HG03139 (cell line): ENCODE measurements around the gene HLA-DRA.

ENCODE experiments used
- ATAC-seq: cut with Tn5 transposase; IDR thresholded peaks from one replicate; pipeline ENCODE4 v1.9.1; 2021; ENCODE audit not compliant: unreplicated experiment

HLA-DRA gene

DNA sequence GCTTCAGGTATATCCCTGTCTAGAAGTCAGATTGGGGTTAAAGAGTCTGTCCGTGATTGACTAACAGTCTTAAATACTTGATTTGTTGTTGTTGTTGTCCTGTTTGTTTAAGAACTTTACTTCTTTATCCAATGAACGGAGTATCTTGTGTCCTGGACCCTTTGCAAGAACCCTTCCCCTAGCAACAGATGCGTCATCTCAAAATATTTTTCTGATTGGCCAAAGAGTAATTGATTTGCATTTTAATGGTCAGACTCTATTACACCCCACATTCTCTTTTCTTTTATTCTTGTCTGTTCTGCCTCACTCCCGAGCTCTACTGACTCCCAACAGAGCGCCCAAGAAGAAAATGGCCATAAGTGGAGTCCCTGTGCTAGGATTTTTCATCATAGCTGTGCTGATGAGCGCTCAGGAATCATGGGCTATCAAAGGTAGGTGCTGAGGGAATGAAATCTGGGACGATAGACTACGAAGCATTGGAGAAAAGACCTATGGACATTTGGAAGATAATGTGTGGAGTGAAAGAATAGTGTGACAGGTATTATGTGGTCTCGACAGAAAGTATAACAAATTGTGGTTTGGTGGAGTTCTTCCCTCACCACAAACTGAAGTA lies at the start of gene HLA-DRA:
TSS of gene HLA-DRA (plus strand) at position 286 of the 613 bp plus-strand sequence. CDS start at position 350, 64 bp downstream.
- peak; percentile 62 for ATAC-seq

- no peak for ATAC-seq
Observed at GRCh38 chr6:32391505-32391904, 48.2 kb upstream of the HLA-DRA start.

GRCh38 chr6:32393665-32394420 lies 45.8 kb upstream of the HLA-DRA start:
- no peak for ATAC-seq

- ATAC-seq: no peak
Observed at GRCh38 chr6:32396028-32396427, 43.7 kb upstream of the HLA-DRA start.

DNA sequence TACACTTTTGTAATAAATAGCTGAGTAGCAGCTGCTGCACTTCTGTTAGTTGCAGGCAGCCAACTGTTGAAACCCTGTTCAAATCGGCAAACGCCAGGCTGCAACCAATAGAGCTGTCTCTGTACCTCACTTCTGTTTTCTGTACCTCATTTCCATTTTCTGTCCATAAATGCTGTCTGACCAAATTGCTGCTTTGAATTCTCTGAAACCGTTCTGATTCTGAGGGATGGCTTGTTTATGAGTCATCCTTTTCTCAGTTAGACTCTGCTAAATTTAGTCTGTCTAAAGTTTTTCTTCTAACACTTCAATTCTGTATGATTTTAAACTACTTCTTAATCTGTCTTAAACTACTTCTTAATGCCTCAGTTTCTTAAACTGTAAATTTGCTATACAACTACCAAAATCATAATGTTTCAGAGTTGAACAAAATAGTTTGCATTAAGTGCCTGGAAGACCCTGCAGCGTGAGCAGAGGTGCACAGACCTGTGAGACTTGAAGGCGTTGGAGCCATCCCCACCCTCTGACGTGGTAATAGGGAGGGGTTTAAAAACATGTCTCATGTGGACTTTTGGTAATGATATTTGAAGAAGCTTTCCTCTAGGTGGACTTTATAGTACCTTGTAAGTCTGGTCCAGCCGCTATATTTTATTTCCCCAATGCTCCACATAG lies 42.3 kb upstream of the HLA-DRA start:
- ATAC-seq: no peak

DNA sequence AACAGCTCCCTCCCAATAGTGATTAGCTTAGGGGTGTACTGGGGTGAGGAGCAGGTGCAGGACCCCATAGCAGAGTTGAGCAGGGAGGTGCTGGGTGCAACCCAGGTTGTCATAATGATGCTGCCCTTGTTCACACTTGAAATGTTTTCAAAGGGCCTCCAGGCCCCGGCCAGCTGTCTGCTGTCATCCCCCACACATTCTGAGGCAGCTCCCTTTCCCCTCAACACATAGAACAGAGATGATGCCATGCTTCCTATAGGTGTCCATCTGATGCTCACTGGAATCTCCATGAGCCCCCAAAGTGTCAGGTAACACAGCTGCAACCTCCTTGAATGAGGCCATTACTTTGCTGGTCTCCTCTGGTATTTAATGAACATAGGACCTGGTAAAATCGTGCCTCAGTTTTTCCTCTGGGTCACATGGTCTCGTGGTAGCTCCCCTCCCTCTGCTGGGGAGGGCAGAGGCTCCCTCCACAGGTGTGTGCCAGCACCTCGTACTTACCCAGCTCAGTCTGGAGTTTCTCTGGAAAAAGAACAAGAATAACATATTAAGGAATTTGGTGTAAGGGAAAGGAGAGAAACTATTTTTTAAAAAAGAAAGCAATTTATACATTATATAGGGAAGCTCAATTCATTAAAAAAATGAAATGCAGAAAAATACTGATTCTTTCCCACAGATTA lies 38.3 kb upstream of the HLA-DRA start:
- no peak for ATAC-seq

GRCh38 chr6:32402812-32403211 lies 36.9 kb upstream of the HLA-DRA start:
- no peak for ATAC-seq

DNA sequence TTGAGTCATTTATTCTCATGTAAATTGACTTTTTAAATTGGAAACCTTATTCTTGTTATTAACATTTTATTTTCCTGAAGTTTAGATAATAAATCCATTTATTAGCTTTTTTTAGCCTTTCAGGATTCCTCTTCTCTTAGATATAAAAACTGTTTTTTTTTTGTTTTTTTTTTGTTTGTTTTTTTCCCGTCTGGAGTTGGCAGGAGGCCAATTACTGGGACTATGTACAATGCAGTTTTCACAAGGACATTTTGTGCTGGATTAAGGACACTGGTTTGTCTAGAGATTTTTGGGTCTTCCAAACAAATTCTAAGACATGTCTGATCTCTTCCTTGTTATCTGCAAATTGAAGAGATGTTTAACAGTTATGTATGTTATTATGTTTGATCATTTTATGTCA lies 34.0 kb upstream of the HLA-DRA start:
- ATAC-seq: no peak

DNA sequence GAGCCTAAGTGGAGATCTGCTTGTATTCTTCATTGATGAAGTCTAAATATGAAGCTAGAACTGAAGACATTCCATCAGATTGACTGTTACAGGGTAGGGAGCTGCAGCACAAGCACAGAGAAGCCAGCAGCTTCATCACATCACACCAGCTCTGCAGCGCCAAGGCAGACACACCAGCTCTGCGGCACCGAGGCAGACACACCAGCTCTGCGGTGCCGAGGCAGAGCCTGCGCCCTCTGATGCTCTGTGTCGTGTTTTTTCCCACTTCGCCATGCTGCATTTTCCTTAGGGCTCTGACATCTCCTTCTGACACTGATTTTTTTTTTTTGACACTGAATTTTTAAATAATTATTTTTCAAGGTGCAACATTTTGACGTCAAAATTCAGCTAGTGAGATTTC lies 33.5 kb upstream of the HLA-DRA start:
- ATAC-seq: no peak

DNA sequence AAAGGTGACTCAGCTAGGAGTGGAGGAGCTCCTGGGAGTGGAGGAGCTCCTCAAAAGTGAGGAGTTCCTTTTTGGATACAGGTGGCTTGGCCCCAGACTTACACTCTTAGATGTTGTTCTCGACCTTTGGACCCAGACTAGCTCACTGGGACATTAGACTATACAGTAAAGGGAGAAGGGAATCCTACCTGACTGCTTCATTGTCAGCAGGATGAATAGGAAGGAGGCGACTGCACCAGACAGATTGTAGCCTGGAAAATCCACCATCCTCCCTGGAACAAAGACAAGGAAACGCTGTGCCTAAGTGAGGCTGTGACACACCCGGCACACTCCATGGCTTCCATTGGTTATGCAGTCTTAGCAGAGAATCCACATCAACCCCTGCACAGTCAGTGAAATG lies 32.8 kb upstream of the HLA-DRA start, which contains the start of gene BTNL2:
TSS of gene BTNL2 (minus strand) at position 325 of the 400 bp plus-strand sequence. CDS start at position 267, 58 bp downstream.
- ATAC-seq: no peak

GRCh38 chr6:32410906-32411305 lies 28.8 kb upstream of the HLA-DRA start:
- ATAC-seq: no peak

GRCh38 chr6:32411566-32412327 lies 27.9 kb upstream of the HLA-DRA start:
- ATAC-seq: no peak

DNA sequence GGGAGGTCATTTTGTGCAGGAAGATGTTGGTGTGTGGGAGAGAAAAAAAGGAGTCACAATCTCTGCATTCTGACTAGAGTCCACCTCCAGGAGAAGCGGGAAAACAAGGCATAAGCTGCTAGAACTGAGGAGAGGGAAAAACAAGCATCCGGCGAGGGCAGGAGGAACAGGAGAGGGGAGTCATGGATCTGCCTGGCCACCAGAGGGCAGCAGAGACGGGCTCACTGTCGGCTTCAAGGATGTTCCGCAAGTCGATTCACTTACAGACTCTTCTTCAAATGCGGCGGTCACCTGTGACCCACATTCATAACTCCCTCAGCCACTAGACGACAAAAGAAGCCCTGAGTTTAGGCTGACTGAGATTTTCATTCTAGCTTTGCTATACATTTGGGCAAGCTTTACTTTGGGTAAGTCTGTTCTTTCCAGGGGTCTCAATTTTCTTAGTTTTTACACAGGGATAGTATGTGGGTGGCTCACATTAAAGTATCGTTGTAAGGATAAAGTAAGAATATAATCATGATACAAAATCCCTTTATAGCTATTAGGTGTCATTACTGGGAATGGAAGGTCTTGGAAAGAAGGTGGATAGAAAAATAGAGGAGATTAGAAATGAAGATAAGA lies 26.1 kb upstream of the HLA-DRA start:
- no peak for ATAC-seq

- no peak for ATAC-seq
Observed at GRCh38 chr6:32415521-32416019, 24.1 kb upstream of the HLA-DRA start.

GRCh38 chr6:32416036-32416435 lies 23.7 kb upstream of the HLA-DRA start:
- no peak for ATAC-seq

DNA sequence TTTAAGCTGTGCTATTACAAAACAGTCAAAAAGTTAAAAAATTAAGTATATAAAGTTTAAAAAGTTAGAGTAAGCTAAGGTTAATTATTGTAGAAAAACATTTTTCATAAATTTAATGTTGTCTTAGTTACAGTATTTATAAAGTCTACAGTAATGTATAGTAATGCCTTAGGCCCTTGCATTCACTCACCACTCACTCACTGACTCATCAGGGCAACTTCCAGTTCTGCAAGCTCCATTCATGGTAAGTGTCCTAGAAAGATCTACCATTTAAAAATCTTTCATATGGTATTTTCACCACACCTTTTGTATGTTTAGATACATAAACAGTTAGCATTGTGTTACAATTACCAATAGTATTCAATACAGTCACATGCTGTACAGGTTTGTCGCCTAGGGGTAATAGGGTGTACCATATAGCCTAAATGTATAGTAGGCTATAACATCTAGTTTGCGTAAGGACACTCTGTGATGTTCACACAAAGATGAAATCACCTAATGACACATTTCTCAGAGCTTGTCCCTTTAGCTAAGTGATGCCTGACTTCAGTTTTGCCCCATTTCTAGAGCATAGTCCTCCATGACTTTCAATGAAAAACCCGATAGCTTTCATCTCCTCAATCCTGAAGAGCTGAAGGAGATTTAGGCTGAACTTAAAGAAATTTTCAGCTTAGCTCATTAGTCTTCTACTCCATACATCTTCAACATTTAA lies 14.9 kb upstream of the HLA-DRA start:
- no peak for ATAC-seq

- ATAC-seq: no peak
Observed at GRCh38 chr6:32426338-32426737, 13.3 kb upstream of the HLA-DRA start.

GRCh38 chr6:32427218-32427617 lies 12.5 kb upstream of the HLA-DRA start:
- ATAC-seq: no peak

GRCh38 chr6:32427934-32428474 lies 11.7 kb upstream of the HLA-DRA start:
- ATAC-seq: no peak
